Measurements from ENCODE around the gene MED26.
A peak's percentile ranks its signal among the peaks of the same experiment; 100 is the strongest.

Gene MED26

DNA sequence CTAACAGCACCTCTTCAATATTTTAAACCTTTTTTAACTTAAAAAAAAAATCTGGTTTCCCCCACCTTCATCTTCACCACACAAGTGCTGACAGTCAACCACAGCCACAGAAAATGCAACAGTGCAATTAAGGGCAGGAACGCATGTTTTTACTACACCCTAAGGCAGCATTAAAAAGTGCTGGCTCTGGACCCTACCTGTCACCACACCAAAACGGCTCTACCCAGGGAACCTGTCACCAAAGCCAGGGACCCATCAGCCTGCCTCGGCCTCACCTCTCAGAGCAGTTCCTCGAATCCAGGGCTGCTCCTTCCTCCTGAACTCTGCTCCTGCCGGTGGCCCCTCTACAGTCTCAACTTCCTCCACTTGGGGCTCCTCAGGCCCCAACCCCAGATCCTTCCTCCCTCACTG, 33.3 kb downstream of the MED26 start:
- CTCF ChIA-PET = no interaction called here
- H3K4me3 ChIP-seq (ENCODE audit: low read depth, low read length) = no peak overlapping the region
- no peaks in the 10 kb centered on the region for H3K9me3 ChIP-seq (ENCODE audit: control insufficient read depth, insufficient read depth, low read depth, low read length)
- POLR2A ChIA-PET = no interaction called here
- H3K36me3 ChIP-seq (ENCODE audit: control insufficient read depth in 2 of 2, insufficient read depth in 1 of 2, low read length in 2 of 2) = no peaks in the 10 kb centered on the region
- TF ChIP-seq, protein P1, sequence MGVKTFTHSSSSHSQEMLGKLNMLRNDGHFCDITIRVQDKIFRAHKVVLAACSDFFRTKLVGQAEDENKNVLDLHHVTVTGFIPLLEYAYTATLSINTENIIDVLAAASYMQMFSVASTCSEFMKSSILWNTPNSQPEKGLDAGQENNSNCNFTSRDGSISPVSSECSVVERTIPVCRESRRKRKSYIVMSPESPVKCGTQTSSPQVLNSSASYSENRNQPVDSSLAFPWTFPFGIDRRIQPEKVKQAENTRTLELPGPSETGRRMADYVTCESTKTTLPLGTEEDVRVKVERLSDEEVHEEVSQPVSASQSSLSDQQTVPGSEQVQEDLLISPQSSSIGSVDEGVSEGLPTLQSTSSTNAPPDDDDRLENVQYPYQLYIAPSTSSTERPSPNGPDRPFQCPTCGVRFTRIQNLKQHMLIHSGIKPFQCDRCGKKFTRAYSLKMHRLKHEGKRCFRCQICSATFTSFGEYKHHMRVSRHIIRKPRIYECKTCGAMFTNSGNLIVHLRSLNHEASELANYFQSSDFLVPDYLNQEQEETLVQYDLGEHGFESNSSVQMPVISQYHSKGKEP (tag by site-specific recombination; IDR thresholded peaks at IDR 0.05) = peak; percentile 51; the same call in 1 of the 2 replicates
- TF ChIP-seq, protein P2, sequence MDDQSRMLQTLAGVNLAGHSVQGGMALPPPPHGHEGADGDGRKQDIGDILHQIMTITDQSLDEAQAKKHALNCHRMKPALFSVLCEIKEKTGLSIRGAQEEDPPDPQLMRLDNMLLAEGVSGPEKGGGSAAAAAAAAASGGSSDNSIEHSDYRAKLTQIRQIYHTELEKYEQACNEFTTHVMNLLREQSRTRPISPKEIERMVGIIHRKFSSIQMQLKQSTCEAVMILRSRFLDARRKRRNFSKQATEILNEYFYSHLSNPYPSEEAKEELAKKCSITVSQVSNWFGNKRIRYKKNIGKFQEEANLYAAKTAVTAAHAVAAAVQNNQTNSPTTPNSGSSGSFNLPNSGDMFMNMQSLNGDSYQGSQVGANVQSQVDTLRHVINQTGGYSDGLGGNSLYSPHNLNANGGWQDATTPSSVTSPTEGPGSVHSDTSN (CRISPR knock-in tag; IDR thresholded peaks at IDR 0.05) = no peak
- no peak for TF ChIP-seq ZNF585B (tag by site-specific recombination; IDR thresholded peaks at IDR 0.05)
- H3K4me1 ChIP-seq (ENCODE audit: control insufficient read depth, insufficient read depth, low read length) = peaks cover 7% of the 10 kb centered on the region
- no peak overlapping the region for H3K27ac ChIP-seq (ENCODE audit: extremely low read depth, low read depth, low read length)

DNA sequence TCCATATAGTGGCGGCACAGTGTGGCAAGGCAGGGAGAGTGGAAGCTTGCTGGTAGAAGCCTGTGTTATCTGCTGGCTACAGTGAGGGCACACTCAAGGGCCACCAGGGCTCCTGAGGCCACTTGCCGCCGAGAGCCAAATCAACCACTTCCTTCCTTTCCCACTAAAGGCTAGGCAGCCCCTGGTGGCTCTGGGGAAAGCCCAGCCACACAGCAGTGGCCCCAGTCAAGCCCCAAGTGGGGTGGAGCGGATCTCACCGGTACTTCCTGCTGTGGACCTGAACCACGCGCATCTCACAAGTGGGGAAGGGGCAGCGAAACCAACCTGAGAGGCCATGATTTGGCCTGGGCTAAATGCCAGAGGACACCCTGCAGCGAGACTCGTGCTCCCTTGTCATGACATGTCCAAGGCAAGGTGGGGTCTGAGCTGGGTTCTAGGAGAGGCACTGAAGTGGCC, 33.8 kb downstream of the MED26 start:
- Histone ChIP-seq H3K27ac (ENCODE audit: extremely low read depth, low read depth, low read length) (no peak overlapping the region), H3K4me1 (ENCODE audit: control insufficient read depth, insufficient read depth, low read length) (peaks cover 9% of the 10 kb centered on the region), H3K36me3 (ENCODE audit: control insufficient read depth in 2 of 2, insufficient read depth in 1 of 2, low read length in 2 of 2) (no peaks in the 10 kb centered on the region), H3K9me3 (ENCODE audit: control insufficient read depth, insufficient read depth, low read depth, low read length) (no peaks in the 10 kb centered on the region), H3K4me3 (ENCODE audit: low read depth, low read length) (no peak overlapping the region)
- POLR2A ChIA-PET = no interaction called here
- TF ChIP-seq ZIC2 (tag by site-specific recombination; IDR thresholded peaks at IDR 0.05) (peak; percentile 62), ZNF777 (tag by site-specific recombination; IDR thresholded peaks at IDR 0.05; ENCODE audit: borderline replicate concordance) (no peak)
- CTCF ChIA-PET = no interaction called here

DNA sequence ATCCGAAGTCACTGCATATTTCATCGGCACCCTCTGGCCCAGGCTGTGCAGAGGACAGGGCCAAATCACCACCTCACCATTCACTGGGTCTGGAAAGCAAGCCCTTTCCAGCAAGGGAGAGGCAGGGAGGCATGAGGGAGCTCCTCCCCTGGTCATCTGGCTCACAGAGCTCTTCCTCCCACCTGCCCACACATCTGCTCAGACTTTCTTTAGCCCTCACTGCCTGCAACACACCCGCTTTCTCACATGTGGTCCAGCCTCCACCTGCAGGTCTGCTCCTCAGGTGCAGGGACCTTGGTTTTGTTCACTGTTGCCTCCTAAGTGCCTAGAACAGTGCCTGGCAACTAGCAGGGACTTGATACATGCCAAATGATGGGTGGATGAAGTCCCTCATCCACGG, 34.8 kb downstream of the MED26 start:
- TF ChIP-seq ZNF146 (tag by site-specific recombination; IDR thresholded peaks at IDR 0.05) = no peak
- TF ChIP-seq ZFHX2 (tag by site-specific recombination; conservative IDR thresholded peaks at IDR 0.05) = peak; percentile 41
- H3K4me3 ChIP-seq (ENCODE audit: low read depth, low read length) = no peak overlapping the region
- no peaks in the 10 kb centered on the region for H3K9me3 ChIP-seq (ENCODE audit: control insufficient read depth, insufficient read depth, low read depth, low read length)
- POLR2A ChIA-PET = interaction anchor here (0.8 kb wide), 1 partner anchor 13 kb away, joined by 3 read pairs; no protein-coding TSS in a partner anchor
- no peaks in the 10 kb centered on the region for H3K36me3 ChIP-seq (ENCODE audit: control insufficient read depth in 2 of 2, insufficient read depth in 1 of 2, low read length in 2 of 2)
- CTCF ChIA-PET = no interaction called here
- H3K4me1 ChIP-seq (ENCODE audit: control insufficient read depth, insufficient read depth, low read length) = peaks cover 19% of the 10 kb centered on the region
- H3K27ac ChIP-seq (ENCODE audit: extremely low read depth, low read depth, low read length) = no peak overlapping the region

DNA sequence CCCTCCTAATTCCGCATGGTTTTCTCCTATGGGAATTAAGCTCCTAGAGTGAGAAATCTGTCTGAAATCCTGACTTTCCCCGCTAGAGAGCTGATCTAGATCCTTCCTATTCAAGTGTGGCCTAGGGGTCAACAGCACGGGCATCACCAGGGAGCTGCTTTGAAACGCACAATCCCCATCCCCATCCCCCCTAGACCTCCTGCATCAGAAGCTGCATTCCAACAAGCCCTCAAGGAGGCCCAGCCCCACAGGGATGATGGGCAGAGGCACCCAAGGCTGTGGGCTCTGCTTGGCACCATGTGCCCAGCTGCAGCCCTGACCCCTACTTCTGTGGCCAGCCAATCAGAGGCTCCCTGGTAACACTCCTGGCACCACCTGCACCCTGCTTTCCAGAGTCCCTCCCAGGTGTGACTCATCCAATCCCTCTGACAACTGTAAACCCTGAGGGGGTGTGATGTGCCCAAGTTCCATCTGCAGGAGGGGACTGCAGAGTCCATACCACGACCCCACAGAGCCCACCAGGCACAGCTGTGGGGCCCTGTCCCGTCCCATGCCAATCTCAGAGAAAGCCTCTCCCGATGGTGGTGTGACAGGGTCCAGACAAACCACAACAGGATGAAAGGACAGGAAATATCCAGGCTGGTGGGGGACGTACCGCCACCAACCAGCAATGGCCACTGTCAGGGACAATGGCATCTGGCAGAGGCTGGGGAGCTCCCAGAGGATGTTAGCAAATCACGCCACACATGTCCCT, 36.0 kb downstream of the MED26 start:
- Histone ChIP-seq H3K4me1 (ENCODE audit: control insufficient read depth, insufficient read depth, low read length) (peaks cover 29% of the 10 kb centered on the region), H3K36me3 (ENCODE audit: control insufficient read depth in 2 of 2, insufficient read depth in 1 of 2, low read length in 2 of 2) (no peaks in the 10 kb centered on the region), H3K9me3 (ENCODE audit: control insufficient read depth, insufficient read depth, low read depth, low read length) (no peaks in the 10 kb centered on the region), H3K4me3 (ENCODE audit: low read depth, low read length) (no peak overlapping the region), H3K27ac (ENCODE audit: extremely low read depth, low read depth, low read length) (no peak overlapping the region)
- ChIA-PET CTCF (no interaction called here), POLR2A (no interaction called here)
- no peak for TF ChIP-seq ZNF571 (tag by site-specific recombination; IDR thresholded peaks at IDR 0.05)
- TF ChIP-seq, protein P3, sequence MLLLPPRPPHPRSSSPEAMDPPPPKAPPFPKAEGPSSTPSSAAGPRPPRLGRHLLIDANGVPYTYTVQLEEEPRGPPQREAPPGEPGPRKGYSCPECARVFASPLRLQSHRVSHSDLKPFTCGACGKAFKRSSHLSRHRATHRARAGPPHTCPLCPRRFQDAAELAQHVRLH (tag by site-specific recombination; IDR thresholded peaks at IDR 0.05) = no peak
- TF ChIP-seq, protein P4, sequence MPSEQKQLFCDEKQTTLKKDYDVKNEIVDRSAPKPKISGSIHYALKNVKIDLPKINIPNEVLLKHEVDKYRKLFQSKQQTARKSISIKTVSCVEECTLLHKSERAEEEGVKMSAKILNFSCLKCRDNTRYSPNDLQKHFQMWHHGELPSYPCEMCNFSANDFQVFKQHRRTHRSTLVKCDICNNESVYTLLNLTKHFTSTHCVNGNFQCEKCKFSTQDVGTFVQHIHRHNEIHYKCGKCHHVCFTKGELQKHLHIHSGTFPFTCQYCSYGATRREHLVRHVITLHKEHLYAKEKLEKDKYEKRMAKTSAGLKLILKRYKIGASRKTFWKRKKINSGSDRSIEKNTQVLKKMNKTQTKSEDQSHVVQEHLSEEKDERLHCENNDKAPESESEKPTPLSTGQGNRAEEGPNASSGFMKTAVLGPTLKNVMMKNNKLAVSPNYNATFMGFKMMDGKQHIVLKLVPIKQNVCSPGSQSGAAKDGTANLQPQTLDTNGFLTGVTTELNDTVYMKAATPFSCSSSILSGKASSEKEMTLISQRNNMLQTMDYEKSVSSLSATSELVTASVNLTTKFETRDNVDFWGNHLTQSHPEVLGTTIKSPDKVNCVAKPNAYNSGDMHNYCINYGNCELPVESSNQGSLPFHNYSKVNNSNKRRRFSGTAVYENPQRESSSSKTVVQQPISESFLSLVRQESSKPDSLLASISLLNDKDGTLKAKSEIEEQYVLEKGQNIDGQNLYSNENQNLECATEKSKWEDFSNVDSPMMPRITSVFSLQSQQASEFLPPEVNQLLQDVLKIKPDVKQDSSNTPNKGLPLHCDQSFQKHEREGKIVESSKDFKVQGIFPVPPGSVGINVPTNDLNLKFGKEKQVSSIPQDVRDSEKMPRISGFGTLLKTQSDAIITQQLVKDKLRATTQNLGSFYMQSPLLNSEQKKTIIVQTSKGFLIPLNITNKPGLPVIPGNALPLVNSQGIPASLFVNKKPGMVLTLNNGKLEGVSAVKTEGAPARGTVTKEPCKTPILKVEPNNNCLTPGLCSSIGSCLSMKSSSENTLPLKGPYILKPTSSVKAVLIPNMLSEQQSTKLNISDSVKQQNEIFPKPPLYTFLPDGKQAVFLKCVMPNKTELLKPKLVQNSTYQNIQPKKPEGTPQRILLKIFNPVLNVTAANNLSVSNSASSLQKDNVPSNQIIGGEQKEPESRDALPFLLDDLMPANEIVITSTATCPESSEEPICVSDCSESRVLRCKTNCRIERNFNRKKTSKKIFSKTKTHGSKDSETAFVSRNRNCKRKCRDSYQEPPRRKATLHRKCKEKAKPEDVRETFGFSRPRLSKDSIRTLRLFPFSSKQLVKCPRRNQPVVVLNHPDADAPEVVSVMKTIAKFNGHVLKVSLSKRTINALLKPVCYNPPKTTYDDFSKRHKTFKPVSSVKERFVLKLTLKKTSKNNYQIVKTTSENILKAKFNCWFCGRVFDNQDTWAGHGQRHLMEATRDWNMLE (tag by site-specific recombination; conservative IDR thresholded peaks at IDR 0.05; ENCODE audit: low read depth) = no peak
- no peak for TF ChIP-seq ZNF561 (tag by site-specific recombination; IDR thresholded peaks at IDR 0.05; ENCODE audit: borderline replicate concordance)
- no peak for TF ChIP-seq ZNF596 (tag by site-specific recombination; IDR thresholded peaks at IDR 0.05)
- TF ChIP-seq BCL11A (tag by site-specific recombination; IDR thresholded peaks at IDR 0.05; ENCODE audit: low read depth) = no peak
- TF ChIP-seq, protein P5, sequence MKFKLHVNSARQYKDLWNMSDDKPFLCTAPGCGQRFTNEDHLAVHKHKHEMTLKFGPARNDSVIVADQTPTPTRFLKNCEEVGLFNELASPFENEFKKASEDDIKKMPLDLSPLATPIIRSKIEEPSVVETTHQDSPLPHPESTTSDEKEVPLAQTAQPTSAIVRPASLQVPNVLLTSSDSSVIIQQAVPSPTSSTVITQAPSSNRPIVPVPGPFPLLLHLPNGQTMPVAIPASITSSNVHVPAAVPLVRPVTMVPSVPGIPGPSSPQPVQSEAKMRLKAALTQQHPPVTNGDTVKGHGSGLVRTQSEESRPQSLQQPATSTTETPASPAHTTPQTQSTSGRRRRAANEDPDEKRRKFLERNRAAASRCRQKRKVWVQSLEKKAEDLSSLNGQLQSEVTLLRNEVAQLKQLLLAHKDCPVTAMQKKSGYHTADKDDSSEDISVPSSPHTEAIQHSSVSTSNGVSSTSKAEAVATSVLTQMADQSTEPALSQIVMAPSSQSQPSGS (tag by site-specific recombination; IDR thresholded peaks at IDR 0.05; ENCODE audit: low read depth) = no peak
- no peak for TF ChIP-seq ZNF776 (tag by site-specific recombination; IDR thresholded peaks at IDR 0.05; ENCODE audit: borderline replicate concordance)
- TF ChIP-seq ZSCAN23 (tag by site-specific recombination; IDR thresholded peaks at IDR 0.05) = no peak

Data from HEK293 (cell line).